MM.1S (cell line): Measurements from ENCODE around the gene ITGA2B.

ENCODE experiments used
- DNase-seq: peaks from one replicate; pipeline ENCODE4 v3.0.0-alpha.2; 2015
- H2AFZ ChIP-seq: fragments of 300-600 bp; sonication (generic); 2 replicates; pipeline ENCODE4 v1.6.0; 2016; ENCODE audit warnings: antibody characterized with exemption, low read length
- H3F3A ChIP-seq: fragments of 300-600 bp; sonication (generic); 2 replicates; pipeline ENCODE4 v1.6.1; 2016; ENCODE audit warnings: mild to moderate bottlenecking, antibody characterized with exemption, low read length, moderate library complexity, mixed read lengths; ENCODE audit not compliant: insufficient read depth
- H3K27ac ChIP-seq: fragments of 300-600 bp; sonication (generic); 2 replicates; pipeline ENCODE4 v1.5.1; 2016; ENCODE audit warnings: mild to moderate bottlenecking, low read length
- H3K27me3 ChIP-seq: fragments of 300-600 bp; sonication (generic); replicated peaks from 2 replicates; pipeline ENCODE4 v1.6.0; 2016; ENCODE audit warnings: low read length; ENCODE audit not compliant: insufficient read depth
- H3K36me3 ChIP-seq: fragments of 300-600 bp; sonication (generic); replicated peaks from 2 replicates; pipeline ENCODE4 v1.6.1; 2016; ENCODE audit warnings: mild to moderate bottlenecking, low read length, mixed read lengths; ENCODE audit not compliant: insufficient read depth
- H3K4me1 ChIP-seq: fragments of 300-600 bp; sonication (generic); 2 replicates; pipeline ENCODE4 v1.6.1; 2016; ENCODE audit warnings: low read length, mixed read lengths
- H3K4me2 ChIP-seq: fragments of 300-600 bp; sonication (generic); 2 replicates; pipeline ENCODE4 v1.6.0; 2016; ENCODE audit warnings: low read depth, low read length
- H3K4me3 ChIP-seq: fragments of 300-600 bp; sonication (generic); 2 replicates; pipeline ENCODE4 v1.5.1; 2016; ENCODE audit warnings: low read length, mixed read lengths
- H3K79me2 ChIP-seq: fragments of 300-600 bp; sonication (generic); 2 replicates; pipeline ENCODE4 v1.6.1; 2016; ENCODE audit warnings: mixed run types, low read length, mixed read lengths
- H3K9ac ChIP-seq: fragments of 300-600 bp; sonication (generic); 2 replicates; pipeline ENCODE4 v1.6.1; 2016; ENCODE audit warnings: low read length, mixed read lengths
- H3K9me2 ChIP-seq: fragments of 300-600 bp; sonication (generic); replicated peaks from 2 replicates; pipeline ENCODE4 v1.6.1; 2016; ENCODE audit warnings: mild to moderate bottlenecking, low read length, mixed read lengths; ENCODE audit not compliant: insufficient read depth
- H3K9me3 ChIP-seq: fragments of 300-600 bp; sonication (generic); replicated peaks from 2 replicates; pipeline ENCODE4 v1.6.1; 2016; ENCODE audit warnings: mild to moderate bottlenecking, low read length, mixed read lengths; ENCODE audit not compliant: insufficient read depth
- H4K20me1 ChIP-seq: fragments of 300-600 bp; sonication (generic); 2 replicates; pipeline ENCODE4 v1.6.1; 2016; ENCODE audit warnings: mild to moderate bottlenecking, low read length, moderate library complexity, mixed read lengths; ENCODE audit not compliant: insufficient read depth
- CTCF ChIP-seq: fragments of 300-600 bp; sonication (generic); IDR thresholded peaks from 2 replicates; pipeline ENCODE4 v1.5.1; 2016; ENCODE audit warnings: antibody characterized with exemption, low read length, mixed read lengths
- EZH2 ChIP-seq: fragments of 300-600 bp; sonication (generic); optimal IDR thresholded peaks from 2 replicates; pipeline ENCODE3; 2017; ENCODE audit warnings: low read depth, mild to moderate bottlenecking, antibody characterized with exemption, low read length, mixed read lengths
- EZH2phosphoT487 ChIP-seq: fragments of 300-600 bp; sonication (generic); IDR thresholded peaks from 2 replicates; pipeline ENCODE4 v1.6.1; 2018; ENCODE audit warnings: antibody characterized with exemption, low read length

Gene ITGA2B

GRCh38 chr17:44376779-44377178 is 12.7 kb downstream of the ITGA2B start:
- H3K79me2 ChIP-seq: no peaks in the 10 kb centered on the region
- H3K4me1 ChIP-seq: no peaks in the 10 kb centered on the region
- no peak for DNase-seq
- no peak overlapping the region for H3K27ac ChIP-seq
- TF ChIP-seq CTCF: no peak
- no peak for TF ChIP-seq EZH2
- TF ChIP-seq EZH2phosphoT487: no peak
- H4K20me1 ChIP-seq: no peaks in the 10 kb centered on the region
- no peak overlapping the region for H3K4me3 ChIP-seq
- H3K27me3 ChIP-seq: peaks cover 45% of the 10 kb centered on the region
- H3K4me2 ChIP-seq: no peak overlapping the region
- H3K9ac ChIP-seq: no peak overlapping the region
- no peaks in the 10 kb centered on the region for H3K36me3 ChIP-seq
- H3K9me3 ChIP-seq: no peaks in the 10 kb centered on the region
- no peaks in the 10 kb centered on the region for H3F3A ChIP-seq
- H2AFZ ChIP-seq: no peak overlapping the region
- H3K9me2 ChIP-seq: no peaks in the 10 kb centered on the region

GRCh38 chr17:44376124-44376523 is 13.3 kb downstream of the ITGA2B start:
- H3F3A ChIP-seq: no peaks in the 10 kb centered on the region
- TF ChIP-seq EZH2 (no peak), EZH2phosphoT487 (no peak), CTCF (peak; percentile 45)
- H3K27ac ChIP-seq: no peak overlapping the region
- H3K36me3 ChIP-seq: no peaks in the 10 kb centered on the region
- no peaks in the 10 kb centered on the region for H3K9me2 ChIP-seq
- no peak overlapping the region for H2AFZ ChIP-seq
- H3K79me2 ChIP-seq: no peaks in the 10 kb centered on the region
- peaks cover 43% of the 10 kb centered on the region for H3K27me3 ChIP-seq
- H3K9ac ChIP-seq: no peak overlapping the region
- no peaks in the 10 kb centered on the region for H3K4me1 ChIP-seq
- H4K20me1 ChIP-seq: no peaks in the 10 kb centered on the region
- H3K4me2 ChIP-seq: no peak overlapping the region
- no peaks in the 10 kb centered on the region for H3K9me3 ChIP-seq
- H3K4me3 ChIP-seq: no peak overlapping the region
- DNase-seq: no peak

- no peaks in the 10 kb centered on the region for H3K79me2 ChIP-seq
- no peaks in the 10 kb centered on the region for H3F3A ChIP-seq
- no peak overlapping the region for H3K9ac ChIP-seq
- TF ChIP-seq EZH2phosphoT487 (no peak), CTCF (no peak), EZH2 (no peak)
- no peaks in the 10 kb centered on the region for H3K9me3 ChIP-seq
- no peak overlapping the region for H3K4me3 ChIP-seq
- H4K20me1 ChIP-seq: no peaks in the 10 kb centered on the region
- DNase-seq: no peak
- H3K4me1 ChIP-seq: no peaks in the 10 kb centered on the region
- no peak overlapping the region for H3K27ac ChIP-seq
- H2AFZ ChIP-seq: no peak overlapping the region
- H3K4me2 ChIP-seq: no peak overlapping the region
- H3K27me3 ChIP-seq: peaks cover 41% of the 10 kb centered on the region
- H3K9me2 ChIP-seq: no peaks in the 10 kb centered on the region
- H3K36me3 ChIP-seq: no peaks in the 10 kb centered on the region
Measured at GRCh38 chr17:44375196-44376017, 14.0 kb downstream of the ITGA2B start.
